Testis (tissue), 2 donors: ENCODE data around the gene TEAD2.

Experiments
- POLR2A ChIP-seq: fragments of 450-650 bp; IDR thresholded peaks from one replicate; pipeline ENCODE4 v1.6.1; 2017; ENCODE audit warnings: antibody characterized with exemption, mild to moderate bottlenecking, moderate library complexity
- TF ChIP-seq, protein P1 (sequence below), 3 experiments: fragments of 450-650 bp in 2 of 3; fragments of 200-600 bp in 1 of 3; sonication (generic) in 1 of 3; IDR thresholded peaks; one replicate each; pipeline ENCODE4 v1.5.1; 2016 to 2019; ENCODE audit warnings: antibody characterized with exemption in 3 of 3, mild to moderate bottlenecking in 2 of 3, moderate library complexity in 1 of 3

DNA sequence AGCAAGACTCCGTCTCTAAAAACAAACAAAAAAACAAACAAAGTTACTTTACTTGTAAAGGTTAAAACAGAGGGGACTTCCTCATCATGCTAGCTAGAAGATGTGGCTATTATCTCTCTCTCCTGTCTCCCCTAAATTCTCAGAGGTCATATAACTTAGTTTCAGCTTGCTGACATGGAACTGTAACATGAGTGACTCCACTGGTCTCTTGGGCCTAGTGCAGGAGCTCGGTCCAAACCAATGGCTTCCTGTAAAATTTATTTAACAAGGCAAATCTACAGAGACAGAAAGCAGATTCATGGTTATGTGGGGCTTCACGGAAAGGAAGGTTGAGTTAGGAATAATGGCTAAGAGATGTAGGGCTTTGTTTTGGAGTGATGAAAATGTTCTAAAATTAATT is 16.3 kb upstream of the TEAD2 start:
- TF ChIP-seq, protein P1, sequence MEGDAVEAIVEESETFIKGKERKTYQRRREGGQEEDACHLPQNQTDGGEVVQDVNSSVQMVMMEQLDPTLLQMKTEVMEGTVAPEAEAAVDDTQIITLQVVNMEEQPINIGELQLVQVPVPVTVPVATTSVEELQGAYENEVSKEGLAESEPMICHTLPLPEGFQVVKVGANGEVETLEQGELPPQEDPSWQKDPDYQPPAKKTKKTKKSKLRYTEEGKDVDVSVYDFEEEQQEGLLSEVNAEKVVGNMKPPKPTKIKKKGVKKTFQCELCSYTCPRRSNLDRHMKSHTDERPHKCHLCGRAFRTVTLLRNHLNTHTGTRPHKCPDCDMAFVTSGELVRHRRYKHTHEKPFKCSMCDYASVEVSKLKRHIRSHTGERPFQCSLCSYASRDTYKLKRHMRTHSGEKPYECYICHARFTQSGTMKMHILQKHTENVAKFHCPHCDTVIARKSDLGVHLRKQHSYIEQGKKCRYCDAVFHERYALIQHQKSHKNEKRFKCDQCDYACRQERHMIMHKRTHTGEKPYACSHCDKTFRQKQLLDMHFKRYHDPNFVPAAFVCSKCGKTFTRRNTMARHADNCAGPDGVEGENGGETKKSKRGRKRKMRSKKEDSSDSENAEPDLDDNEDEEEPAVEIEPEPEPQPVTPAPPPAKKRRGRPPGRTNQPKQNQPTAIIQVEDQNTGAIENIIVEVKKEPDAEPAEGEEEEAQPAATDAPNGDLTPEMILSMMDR (IDR thresholded peaks at IDR 0.05) = no peak
- no peak for TF ChIP-seq POLR2A
